Left kidney (tissue), 2 donors: ENCODE results near the gene RING1. TPM values are rescaled to one million over a fixed set of nuclear protein-coding genes. Genes with fewer than 3 reads are reported as not detected.

Experiments
- DNase-seq: peaks from one replicate; pipeline ENCODE4 v3.0.0-alpha.2; 2013
- polyA plus RNA-seq: library from polyadenylated mRNA; unstranded; fragments of 120-200 nt; gene quantifications from one replicate; pipeline ENCODE4 v1.2.1, GENCODE V29; 2013; ENCODE audit not compliant: insufficient read length

RING1 gene
- polyA plus RNA-seq, 1 donor: 53.4 TPM

DNA sequence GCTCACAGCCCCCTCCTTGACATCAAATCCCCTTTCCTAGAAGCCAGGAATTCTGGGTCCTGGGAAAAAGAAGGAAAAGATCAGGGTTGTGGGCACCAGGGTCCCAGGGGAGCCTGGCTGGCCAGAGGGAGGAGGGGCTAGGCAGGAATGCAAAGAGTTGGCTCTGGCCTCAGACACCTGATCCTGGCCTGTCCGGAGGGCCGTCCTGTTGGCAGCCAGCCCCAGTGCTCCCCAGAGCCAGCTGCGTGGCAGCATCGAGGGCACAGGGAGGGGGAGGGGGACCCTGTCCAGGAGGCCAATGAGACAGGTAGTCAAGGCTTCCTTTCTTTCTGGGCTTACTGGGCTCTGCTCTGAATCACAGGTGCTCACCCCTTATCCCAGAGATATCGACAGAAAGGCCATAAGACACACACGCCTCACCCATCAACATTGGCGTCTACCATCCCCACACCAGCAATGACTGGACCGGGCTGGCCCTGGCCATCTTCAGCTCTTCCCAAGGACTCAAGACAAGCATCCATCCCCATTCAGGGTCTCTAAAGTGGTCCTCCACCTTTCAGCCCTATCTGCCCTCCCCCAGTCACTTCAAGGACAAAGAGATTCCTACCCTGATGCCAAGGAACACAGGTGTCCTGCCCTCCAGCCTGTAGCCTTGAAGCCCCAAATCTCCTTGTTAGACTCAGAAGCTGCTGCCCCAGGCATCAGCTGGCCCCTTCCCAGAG lies 16.8 kb upstream of the RING1 start:
- no peak for DNase-seq

DNA sequence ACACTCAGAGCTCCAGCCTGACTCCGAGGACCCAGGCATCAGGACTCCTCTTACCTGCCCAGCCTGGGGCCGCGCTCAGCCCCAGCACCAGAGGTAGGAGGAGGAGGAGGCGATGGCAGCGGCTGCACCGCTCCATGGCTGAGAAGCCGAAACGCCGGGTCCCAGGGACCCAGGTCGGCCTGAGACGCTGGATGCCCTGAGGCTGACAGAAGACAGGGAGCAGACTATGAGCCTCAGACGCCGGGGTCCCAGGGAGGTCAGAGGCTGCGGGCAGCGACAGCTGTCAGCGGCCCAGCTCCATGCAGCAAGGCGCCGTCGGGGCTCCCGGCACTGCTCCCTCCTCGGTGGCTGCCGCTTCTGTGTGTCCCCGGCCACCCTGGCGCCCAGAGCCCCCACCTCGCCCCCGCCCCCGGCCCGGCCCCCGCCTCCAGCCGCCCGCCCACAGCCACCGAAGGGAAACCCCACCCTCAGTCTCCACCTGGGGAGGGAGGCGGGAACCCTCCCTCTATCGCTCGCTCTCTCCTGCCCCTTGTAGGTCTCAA lies 16.1 kb upstream of the RING1 start, which contains the start of gene COL11A2:
Gene COL11A2, minus strand, starts transcription at position 363 of the 542 bp plus-strand sequence. Its CDS starts 227 bp downstream, at position 136.
- DNase-seq: no peak

DNA sequence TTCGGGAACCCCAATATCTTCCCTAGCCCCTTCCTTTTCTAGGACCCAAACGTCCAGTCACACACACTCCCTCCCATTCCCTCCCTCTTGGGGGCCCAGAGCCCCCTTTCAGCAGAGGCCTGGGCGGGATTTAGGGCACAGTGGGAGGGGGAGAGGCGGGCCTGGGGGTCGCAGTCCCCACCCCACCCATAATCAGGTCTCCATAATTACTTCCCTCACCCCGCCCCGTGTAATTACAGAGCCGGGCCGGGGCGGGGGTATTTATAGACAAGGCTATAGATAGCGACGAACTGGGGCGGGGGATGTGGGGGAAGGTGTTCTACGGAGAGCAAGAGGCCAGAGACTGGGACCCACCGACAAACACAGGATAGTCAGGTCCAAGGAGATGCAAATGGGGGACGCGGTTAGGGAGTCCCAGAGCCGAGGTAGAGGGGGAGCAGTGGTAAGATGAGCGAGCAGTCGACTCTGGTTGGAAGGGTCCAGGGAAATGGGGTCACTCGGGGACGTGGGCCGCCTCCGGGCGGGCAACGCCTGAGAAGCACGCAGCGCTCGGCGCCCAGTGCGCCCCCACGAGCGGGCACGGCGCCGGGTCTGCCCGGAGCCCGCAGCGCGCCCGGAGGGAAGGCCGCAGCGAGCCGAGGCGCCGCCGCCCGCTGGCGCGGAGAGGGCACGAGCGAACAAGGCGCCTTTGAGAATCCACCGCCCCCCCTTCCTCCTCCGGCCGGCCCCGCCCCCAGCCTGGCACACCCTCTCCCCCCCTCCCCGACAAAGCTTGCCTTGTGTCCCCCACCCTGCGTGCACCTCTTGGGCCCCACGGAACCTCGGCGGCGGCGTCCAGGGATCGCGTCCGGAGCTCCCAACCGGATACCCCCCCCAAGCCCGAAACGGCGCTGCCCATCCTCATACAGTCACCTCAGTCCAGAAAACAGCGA lies 15.4 kb upstream of the RING1 start:
- DNase-seq: no peak

DNA sequence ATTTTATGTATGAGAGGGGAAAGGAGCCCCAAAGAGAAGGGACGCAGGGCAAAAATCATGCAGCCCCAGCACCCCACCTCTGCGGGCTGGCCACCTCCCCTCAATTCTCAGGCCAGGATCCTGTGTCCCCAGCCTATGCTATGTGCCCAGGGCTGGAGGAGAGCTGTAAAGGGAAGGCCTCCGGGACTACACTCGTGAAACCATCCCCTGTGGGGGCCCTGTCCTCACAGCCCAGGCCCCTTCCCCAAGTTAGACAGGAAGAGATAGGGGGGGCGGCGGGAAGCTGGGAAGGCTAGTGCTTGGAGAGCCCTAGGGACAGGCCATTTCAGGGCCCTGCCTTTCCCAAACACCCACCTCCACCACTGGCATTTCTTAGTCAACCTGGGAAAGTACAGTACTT lies 14.7 kb upstream of the RING1 start:
- no peak for DNase-seq

DNA sequence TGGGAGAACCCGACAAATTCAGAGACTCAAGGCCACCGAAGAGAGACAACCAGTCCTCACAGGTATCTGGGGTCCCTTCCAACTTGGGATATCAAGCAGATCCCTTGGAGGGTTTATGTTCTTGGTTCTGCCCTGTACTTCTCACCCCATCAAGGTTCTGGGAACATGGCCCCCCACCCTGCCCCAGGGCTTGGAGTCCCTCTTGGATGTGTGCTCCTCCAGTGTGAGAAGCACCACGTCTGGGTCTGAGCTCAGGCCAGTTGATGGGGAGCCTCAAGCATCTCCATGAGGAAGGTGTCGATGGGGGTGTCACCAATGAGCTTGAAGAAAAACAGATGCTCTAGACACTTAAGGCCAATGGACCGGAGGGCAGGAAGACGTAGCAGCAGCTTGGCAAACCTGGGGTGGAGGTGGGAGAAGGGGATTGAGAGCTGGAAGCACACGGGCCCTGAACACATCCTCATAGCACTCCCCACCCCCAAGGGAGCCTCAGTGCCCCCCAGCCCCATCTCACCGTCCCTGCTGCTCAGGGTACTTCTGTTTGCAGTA lies 13.8 kb upstream of the RING1 start:
- no peak for DNase-seq

DNA sequence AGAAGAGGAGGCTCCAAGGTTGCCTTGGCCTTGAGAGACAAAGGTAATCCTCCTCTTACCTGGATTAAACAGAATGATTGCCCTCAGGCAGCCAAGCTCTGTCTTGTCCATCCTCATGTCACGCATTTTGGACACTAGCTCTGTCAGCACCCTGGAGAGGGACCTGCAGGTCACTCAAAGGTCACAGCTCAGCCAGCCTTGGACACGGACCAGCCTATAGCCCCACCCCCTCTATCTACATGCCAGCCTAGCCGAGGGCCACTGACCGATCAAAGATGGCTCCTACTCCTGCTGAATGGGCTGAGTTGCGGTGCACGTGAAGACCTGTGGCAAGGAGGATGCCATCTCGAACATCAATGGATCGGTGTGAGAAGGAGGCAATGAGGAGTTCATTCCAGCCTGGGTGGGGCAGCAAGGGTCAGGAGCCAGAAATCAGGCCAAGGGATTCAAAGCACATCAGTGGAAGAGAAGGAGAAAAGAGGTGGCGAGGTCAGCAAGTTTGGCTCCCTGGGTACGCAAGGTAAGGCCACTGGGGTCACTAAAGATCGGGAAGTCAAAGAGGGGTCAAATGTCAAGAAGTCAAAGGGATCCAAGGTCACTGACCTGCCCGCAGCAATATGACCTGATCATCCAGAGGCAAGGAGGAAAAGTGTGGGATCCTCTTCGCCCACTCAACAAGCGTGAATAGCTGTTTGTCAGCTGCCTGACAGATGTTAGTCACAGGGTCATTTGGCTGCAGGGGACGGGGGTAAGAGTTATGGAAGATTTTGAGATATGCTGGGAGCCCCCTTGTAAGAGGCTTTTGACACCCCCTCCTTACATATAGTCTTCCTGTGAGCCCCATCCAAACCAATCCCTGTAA lies 12.8 kb upstream of the RING1 start:
- no peak for DNase-seq

DNA sequence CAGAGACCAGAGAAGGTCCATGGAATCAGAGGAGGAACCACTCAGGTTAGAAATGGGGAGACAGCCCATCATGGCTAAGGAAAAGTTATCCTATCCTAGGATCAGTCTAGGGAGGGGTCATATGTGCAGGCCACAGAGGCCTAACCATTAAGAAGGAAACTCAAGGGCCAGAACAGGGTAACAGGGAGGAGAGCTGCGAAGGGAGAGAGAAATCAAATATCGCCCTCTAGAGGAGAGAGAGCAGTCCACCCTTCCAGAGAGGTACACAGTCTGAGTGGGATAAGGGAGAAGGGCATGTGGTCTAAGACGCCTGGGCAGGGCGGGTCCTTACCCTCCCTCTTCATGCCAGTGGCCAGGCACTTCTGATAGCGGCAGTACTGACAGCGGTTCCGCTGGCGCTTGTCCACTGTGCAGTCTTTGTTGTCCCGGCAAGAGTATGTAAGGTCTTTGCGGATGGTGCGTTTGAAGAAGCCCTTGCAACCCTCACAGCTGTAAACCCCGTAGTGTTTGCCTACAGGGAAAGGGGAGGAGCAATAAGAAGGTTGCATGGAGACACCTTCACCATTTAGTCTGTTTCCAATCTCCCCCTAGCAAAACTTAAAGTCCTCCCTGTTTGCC lies 10.8 kb upstream of the RING1 start:
- peak; percentile 46 for DNase-seq

DNA sequence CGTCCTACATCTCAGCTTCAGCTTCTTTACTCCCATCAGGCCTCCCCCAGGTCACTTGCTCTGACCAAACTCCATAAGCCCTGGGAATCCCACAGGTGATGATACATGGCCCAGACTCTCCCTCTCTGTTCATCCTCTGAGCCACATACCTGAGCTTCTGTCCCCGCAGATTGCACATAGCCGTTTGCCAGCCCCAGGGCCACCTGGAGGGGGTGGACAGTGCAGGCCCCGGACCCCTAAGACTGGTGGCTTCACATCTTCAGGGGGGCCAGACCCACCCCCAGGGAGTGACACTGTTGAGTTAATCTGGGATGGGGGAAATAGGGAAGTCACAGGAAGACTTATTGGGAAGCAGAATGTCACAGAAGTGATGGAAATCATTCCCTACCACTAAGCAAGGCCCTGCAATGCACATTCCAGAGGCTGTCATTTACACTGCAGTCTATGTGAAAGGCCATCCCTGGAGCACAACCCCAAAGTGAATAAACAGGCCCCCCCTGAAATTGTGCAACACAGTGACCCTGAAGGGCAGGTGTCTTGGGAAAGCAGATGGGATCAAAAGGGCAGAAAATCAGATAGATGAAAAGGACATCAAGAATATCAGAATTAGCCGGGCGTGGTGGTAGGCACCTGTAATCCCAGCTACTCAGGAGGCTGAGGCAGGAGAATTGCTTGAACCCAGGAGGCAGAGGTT lies 10.0 kb upstream of the RING1 start:
- DNase-seq: no peak

DNA sequence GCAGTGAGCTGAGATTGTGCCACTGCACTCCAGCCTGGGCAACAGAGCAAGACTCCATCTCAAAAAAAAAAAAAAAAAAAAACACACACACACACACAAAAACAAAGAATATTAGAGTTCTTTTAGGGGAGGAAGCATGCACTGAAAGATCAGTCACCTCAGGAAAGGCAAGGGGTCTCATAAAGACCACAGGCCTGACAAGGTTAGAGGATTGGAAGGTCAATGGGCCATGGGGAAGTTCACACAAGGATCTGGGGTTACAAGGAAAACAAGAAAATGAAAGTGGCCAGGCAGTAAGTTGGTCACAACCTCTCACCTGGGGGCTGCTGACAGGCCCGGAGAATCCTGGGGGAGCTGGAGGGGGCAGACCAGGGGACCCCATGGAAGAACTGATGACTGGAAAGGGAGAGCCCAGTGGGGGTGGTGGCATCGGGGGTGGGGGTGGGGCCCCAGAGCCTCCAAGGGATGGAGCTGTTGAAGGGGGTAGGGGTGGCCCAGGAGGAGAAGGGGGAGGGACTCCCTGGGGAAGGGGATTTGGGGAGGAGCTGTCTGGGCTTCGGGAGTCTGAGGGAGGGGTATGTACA lies 9.4 kb upstream of the RING1 start:
- DNase-seq: no peak

DNA sequence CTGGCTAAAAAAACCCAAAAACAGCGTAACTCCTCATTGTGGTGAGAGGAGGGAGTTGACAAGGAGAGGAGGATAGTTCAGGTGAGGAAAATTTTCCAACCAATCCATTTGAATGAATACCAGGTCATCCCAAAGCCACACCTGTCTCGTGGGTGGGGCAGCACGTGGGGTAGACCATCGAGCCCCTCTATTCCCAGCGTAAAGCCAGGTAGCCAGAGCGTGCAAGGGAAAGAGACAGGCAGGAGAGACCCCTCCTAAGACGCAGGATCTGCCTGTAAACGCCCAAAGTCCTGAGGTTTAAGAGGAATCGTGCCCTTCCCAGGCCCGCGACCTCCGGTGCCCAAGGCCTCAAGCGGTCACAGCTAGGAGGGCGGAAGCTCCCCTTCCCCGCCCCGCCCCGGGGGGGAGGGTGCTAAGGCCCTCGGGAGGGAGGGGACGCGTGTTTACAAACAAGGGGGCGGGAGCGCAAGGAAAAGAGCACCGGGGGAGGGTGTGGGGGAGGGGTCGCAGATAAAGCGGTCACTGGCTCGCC lies 8.5 kb upstream of the RING1 start:
- no peak for DNase-seq

DNA sequence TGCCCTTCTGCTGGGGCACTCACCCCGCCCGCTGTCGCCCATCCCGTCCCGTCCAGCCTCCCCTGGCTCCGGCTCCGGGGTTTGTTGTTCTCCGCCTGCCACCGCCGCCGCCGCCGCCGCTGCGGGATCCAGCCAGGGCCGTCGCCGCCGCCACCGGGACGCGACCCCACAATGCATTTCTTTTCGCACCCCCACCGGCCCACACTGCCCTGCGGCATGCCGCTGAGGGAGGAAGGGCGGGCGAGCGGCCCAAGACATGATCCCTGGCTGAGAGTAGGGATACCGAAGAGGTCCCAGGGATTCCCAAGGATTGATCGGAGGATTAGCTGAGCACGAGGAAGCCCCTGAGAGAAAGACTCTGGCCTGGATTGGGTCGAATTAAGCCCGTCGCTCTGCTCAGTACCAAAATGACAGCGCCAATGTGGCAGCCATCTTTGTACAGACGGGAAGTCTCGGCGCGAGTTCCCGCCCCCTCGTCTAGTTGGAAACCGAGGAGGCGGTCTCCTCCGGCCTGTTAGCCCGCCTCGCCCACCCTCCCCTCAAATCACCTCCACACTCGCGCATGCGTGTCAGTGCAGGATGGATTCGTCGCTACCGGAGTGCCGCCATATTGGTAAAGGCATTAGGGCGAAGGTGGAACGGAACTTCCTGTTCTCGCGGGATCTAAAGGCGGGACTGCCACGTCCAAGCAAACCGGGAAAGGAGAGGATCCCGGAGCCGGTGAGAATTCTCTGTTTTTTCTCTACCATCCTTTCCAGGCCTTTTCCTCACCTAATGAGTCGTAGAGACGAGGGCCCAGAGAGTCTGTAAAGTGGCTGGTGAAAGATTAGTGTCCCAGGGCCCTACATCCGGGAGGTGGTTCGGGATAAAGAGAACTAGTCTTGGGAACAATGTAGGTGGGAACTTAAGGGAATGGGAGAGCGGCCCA lies 7.8 kb upstream of the RING1 start, which contains the start of the genes RXRB and SLC39A7:
Gene RXRB, minus strand, starts transcription at position 447 of the 928 bp plus-strand sequence. Its CDS starts 189 bp downstream, at position 258.
Gene SLC39A7, plus strand, starts transcription at position 649 of the 928 bp plus-strand sequence. CDS start 379 bp downstream, outside the sequence.
- DNase-seq: peak; percentile 100

DNA sequence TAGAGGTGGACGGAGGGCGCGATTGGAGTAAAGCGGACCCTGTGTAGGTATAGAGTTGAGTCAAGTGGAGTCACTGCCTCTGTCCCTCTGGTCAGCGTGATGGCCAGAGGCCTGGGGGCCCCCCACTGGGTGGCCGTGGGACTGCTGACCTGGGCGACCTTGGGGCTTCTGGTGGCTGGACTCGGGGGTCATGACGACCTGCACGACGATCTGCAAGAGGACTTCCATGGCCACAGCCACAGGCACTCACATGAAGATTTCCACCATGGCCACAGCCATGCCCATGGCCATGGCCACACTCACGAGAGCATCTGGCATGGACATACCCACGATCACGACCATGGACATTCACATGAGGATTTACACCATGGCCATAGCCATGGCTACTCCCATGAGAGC lies 7.2 kb upstream of the RING1 start:
- DNase-seq: no peak

DNA sequence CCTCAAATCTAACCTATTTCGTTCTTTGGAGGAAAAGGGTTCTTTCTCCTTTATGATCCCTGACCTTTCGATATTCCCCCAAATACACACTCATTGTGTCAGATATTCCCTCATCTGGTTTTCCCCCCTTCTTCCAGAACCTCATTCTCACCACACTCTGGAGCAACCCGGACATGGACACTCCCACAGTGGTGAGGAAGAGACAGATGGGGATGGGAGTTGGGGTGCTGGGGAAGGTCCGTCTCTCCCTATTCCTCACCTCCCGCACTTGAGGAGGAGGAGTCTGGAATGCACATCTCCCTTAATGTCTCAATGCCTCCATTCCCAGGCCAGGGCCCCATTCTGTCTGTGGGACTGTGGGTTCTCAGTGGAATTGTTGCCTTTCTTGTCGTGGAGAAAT lies 6.4 kb upstream of the RING1 start:
- DNase-seq: no peak

DNA sequence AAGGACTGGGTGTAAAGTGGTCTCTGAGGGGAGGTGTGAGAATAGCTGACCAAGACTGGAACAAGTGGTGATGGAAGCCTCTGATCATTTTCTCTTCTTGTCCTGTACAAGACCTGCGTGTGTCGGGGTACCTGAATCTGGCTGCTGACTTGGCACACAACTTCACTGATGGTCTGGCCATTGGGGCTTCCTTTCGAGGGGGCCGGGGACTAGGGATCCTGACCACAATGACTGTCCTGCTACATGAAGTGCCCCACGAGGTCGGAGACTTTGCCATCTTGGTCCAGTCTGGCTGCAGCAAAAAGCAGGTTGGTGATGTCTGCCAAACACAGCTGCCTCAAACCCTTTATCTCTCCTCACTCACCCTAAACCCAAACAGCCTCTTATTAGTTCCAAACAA lies 5.5 kb upstream of the RING1 start:
- DNase-seq: no peak

DNA sequence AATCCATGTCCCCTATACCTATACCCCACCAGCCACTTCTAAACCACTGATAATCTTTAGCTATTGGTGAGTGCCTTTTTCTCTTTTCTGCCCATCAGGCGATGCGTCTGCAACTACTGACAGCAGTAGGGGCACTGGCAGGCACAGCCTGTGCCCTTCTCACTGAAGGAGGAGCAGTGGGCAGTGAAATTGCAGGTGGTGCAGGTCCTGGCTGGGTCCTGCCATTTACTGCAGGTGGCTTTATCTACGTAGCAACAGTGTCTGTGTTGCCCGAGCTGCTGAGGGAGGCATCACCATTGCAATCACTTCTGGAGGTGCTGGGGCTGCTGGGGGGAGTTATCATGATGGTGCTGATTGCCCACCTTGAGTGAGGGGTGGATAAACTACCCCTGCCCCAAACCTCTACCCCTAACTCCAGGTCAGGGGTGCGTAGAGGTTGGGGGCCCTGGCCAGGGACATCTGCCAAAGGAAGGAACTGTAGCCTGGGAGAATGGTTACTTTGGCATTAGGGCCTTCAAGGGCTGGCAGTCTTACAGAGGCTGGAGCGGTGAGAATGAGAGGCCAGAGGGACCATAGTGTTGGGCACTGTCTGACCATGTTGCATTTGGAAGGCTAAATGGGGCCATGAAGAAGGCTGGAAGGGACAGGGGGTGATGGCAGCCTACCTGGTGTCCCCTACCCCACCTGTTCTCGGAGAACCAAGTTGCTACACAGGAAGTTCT lies 4.7 kb upstream of the RING1 start:
- no peak for DNase-seq

DNA sequence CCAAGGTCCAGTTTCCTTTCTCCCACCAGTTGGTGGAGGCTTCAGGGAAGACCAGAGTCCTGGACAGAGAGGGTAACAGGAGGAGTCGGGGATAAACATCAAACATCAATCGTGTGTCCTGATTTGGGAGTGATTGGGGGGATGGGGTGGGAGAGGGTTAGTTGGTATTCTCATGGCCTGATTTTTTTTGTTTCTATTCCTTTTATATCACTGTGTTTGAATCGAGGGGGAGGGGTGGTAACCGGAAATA lies 4.2 kb upstream of the RING1 start:
- no peak for DNase-seq

DNA sequence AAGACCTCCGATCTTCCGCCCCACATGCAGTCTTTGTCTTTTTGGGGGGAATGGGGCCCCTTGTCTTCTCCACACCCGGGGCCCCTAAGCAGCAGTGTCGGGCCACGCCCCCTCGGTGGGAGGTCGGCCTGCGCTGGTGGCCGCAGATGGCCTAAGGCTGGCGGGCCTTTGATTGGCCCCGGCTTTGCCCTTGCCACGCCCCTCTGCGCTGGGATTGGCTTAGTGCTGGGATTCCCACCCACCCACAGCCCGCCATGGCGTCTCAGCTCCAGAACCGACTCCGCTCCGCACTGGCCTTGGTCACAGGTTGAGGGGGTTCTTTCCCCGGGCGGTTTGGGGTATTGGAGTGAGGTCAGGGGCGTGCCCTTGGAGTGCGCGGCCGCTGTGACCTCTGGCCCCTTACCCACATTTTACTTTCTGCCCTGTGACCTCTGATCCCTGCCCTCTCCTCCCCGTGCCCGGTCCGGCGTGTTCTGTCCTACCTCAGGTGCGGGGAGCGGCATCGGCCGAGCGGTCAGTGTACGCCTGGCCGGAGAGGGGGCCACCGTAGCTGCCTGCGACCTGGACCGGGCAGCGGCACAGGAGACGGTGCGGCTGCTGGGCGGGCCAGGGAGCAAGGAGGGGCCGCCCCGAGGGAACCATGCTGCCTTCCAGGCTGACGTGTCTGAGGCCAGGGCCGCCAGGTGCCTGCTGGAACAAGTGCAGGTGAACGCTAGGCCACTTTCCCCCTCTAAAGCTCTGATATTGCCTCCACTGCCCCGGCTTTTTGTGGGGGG lies 3.7 kb upstream of the RING1 start, which contains the start of gene HSD17B8:
Gene HSD17B8, plus strand, starts transcription at position 241 of the 776 bp plus-strand sequence. Its CDS starts 14 bp downstream, at position 255.
- peak; percentile 94 for DNase-seq
